CD14-positive monocyte (primary cell): ENCODE measurements around the gene RCVRN. TPM values are rescaled to one million over a fixed set of nuclear protein-coding genes. Genes with fewer than 3 reads are reported as not detected.

Source experiments
- DNase-seq, 3 donors: peaks; one replicate each; pipeline ENCODE4 v3.0.0-alpha.2; 2011 to 2022
- H2AFZ ChIP-seq: 2 replicates; pipeline ENCODE4 v1.6.0; 2012; ENCODE audit warnings: mild to moderate bottlenecking, low read depth, low read length, inconsistent platforms; ENCODE audit not compliant: insufficient read depth, poor library complexity, severe bottlenecking
- H3K27ac ChIP-seq, 2 donors: 1 replicate in 1 of 2; 2 replicates in 1 of 2; pipeline ENCODE4 v1.5.1; 2012 to 2013; ENCODE audit warnings: low read length in 2 of 2, control low read depth in 1 of 2, inconsistent platforms in 1 of 2, low read depth in 1 of 2, mild to moderate bottlenecking in 1 of 2
- H3K27me3 ChIP-seq, 2 donors: one replicate each; pipeline versions ENCODE4 v1.6.0 to v1.6.1; 2011 to 2013; ENCODE audit warnings: low read length in 2 of 2; ENCODE audit not compliant: control insufficient read depth in 2 of 2, insufficient read depth in 2 of 2
- H3K36me3 ChIP-seq, 2 donors: replicated peaks in 1 of 2; 1 replicate in 1 of 2; 2 replicates in 1 of 2; pipeline versions ENCODE4 v1.5.1 to v1.6.1; 2012 to 2013; ENCODE audit warnings: low read length in 2 of 2, control low read depth in 1 of 2, inconsistent platforms in 1 of 2, mild to moderate bottlenecking in 1 of 2; ENCODE audit not compliant: insufficient read depth in 2 of 2, control insufficient read depth in 1 of 2
- H3K4me1 ChIP-seq, 2 donors: 1 replicate in 1 of 2; 2 replicates in 1 of 2; pipeline versions ENCODE4 v1.5.1 to v1.6.1; 2012 to 2013; ENCODE audit warnings: low read length in 2 of 2, control low read depth in 1 of 2, inconsistent platforms in 1 of 2, mild to moderate bottlenecking in 1 of 2, moderate library complexity in 1 of 2; ENCODE audit not compliant: insufficient read depth in 2 of 2, control insufficient read depth in 1 of 2
- H3K4me2 ChIP-seq: replicated peaks from 2 replicates; pipeline ENCODE3; 2012; ENCODE audit warnings: low read length, moderate library complexity, mild to moderate bottlenecking; ENCODE audit not compliant: poor library complexity, severe bottlenecking; ENCODE audit errors: extremely low read depth
- H3K4me3 ChIP-seq, 3 experiments: fragments of 200-600 bp in 1 of 3; sonication (generic) in 1 of 3; replicated peaks in 1 of 3; 1 replicate in 2 of 3; 2 replicates in 1 of 3; pipeline ENCODE4 v1.5.1; 2011 to 2013; ENCODE audit warnings: low read length in 3 of 3, mild to moderate bottlenecking in 3 of 3, control low read depth in 2 of 3, low read depth in 2 of 3, inconsistent platforms in 1 of 3, moderate library complexity in 1 of 3
- H3K79me2 ChIP-seq: 2 replicates; pipeline ENCODE4 v1.6.0; 2012; ENCODE audit warnings: mild to moderate bottlenecking, control low read depth, inconsistent platforms, low read length, moderate library complexity; ENCODE audit not compliant: insufficient read depth
- H3K9ac ChIP-seq: 2 replicates; pipeline ENCODE4 v1.6.0; 2017; ENCODE audit warnings: low read length, mild to moderate bottlenecking; ENCODE audit not compliant: insufficient read depth, poor library complexity, severe bottlenecking
- H3K9me3 ChIP-seq, 2 donors: replicated peaks in 1 of 2; 1 replicate in 1 of 2; 2 replicates in 1 of 2; pipeline versions ENCODE4 v1.5.1 to v1.6.1; 2012 to 2013; ENCODE audit warnings: low read length in 2 of 2, control low read depth in 1 of 2; ENCODE audit not compliant: control insufficient read depth in 1 of 2, insufficient read depth in 1 of 2
- H4K20me1 ChIP-seq: 2 replicates; pipeline ENCODE4 v1.6.0; 2012; ENCODE audit warnings: mild to moderate bottlenecking, low read length, control low read depth, moderate library complexity; ENCODE audit not compliant: insufficient read depth
- H3K27ac Mint-ChIP-seq, 7 donors: one replicate each; pipeline ENCODE4 v1.8.0; 2020; ENCODE audit warnings: mild to moderate bottlenecking in 7 of 7, mixed read lengths in 7 of 7, moderate library complexity in 6 of 7, inconsistent platforms in 2 of 7
- H3K27me3 Mint-ChIP-seq, 3 donors: one replicate each; pipeline ENCODE4 v1.8.0; 2021 to 2022; ENCODE audit warnings: low read depth in 3 of 3, mild to moderate bottlenecking in 3 of 3, mixed read lengths in 3 of 3, moderate library complexity in 3 of 3, inconsistent platforms in 1 of 3
- H3K36me3 Mint-ChIP-seq, 2 donors: one replicate each; pipeline ENCODE4 v1.8.0; 2020; ENCODE audit warnings: mixed read lengths in 2 of 2, inconsistent platforms in 1 of 2, mild to moderate bottlenecking in 1 of 2
- H3K4me1 Mint-ChIP-seq: one replicate; pipeline ENCODE4 v1.8.0; 2020; ENCODE audit warnings: mild to moderate bottlenecking, mixed read lengths
- H3K4me3 Mint-ChIP-seq, 2 donors: one replicate each; pipeline ENCODE4 v1.8.0; 2020; ENCODE audit warnings: mild to moderate bottlenecking in 2 of 2, mixed read lengths in 2 of 2, moderate library complexity in 1 of 2
- H3K9me3 Mint-ChIP-seq, 7 donors: one replicate each; pipeline ENCODE4 v1.8.0; 2020 to 2022; ENCODE audit warnings: mixed read lengths in 7 of 7, mild to moderate bottlenecking in 6 of 7, moderate library complexity in 6 of 7, inconsistent platforms in 2 of 7
- WGBS: methylation state at CpG from one replicate; pipeline ENCODE4 v1.1.5; 2013; ENCODE audit warnings: missing lambda C conversion rate; ENCODE audit not compliant: insufficient coverage; 5-methylcytosine and 5-hydroxymethylcytosine counted together
- intact Hi-C, 2 donors: fragments of 100-400 bp; cut with micrococcal nuclease; formaldehyde crosslinking; loops; one replicate each; pipeline versions ENCODE4 v1.15.0 to v1.15.1; 2023
- polyA plus RNA-seq, 3 donors: library from polyadenylated mRNA; depleted of rRNA in 1 of 3; unstranded in 2 of 3; stranded (reverse) in 1 of 3; fragments of 300-500 nt in 2 of 3; fragments of >200 nt in 1 of 3; fragmentation: Illumina TruSeq in 2 of 3; gene quantifications; 1 replicate in 2 of 3; 2 replicates in 1 of 3; pipeline ENCODE4 v1.2.3, GENCODE V29; 2012 to 2021
- TF ChIP-seq, protein P1 (sequence below): fragments of 200-600 bp; IDR thresholded peaks from one replicate; pipeline ENCODE4 v1.8.0; 2022; ENCODE audit warnings: antibody characterized with exemption, mild to moderate bottlenecking

Gene RCVRN
- polyA plus RNA-seq, 3 donors: 2.5 TPM; not detected in 2

DNA sequence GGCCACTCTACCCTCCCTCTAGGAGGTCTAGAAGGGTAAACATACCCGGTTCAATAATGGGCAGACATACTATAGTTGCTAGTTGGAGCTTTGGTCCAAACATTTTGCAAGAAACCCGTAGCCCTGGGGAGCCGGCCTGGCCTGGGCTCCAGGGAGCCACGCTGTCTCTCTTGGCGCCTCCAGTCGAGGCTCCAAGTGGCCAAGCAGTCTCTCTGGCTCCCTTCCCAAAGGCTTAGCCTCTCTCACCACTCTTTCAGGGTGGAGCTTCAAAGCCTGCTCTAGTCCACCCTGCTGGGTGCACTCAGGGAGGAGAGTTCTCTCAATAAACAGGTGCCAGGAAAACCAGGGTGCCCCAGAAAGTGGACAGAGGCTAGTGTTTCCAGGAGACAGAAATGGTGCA is 32.2 kb downstream of the RCVRN start:
- Histone ChIP-seq H3K79me2 (no peaks in the 10 kb centered on the region), H3K27me3 (peaks cover 0 to 3% of the 10 kb centered on the region in 2 donors), H3K9me3 (no peaks in the 10 kb centered on the region), H4K20me1 (no peaks in the 10 kb centered on the region), H3K27ac (no peak overlapping the region), H3K4me1 (no peaks in the 10 kb centered on the region), H3K36me3 (no peaks in the 10 kb centered on the region), H3K4me3 (no peak overlapping the region), H3K4me2 (no peak overlapping the region), H3K9ac (no peak overlapping the region), H2AFZ (no peak overlapping the region)
- no peak overlapping the region for H3K27ac Mint-ChIP-seq
- no peak for DNase-seq
- peaks cover 0 to 10% (median 0%) of the 10 kb centered on the region in 7 donors for H3K9me3 Mint-ChIP-seq
- TF ChIP-seq, protein P1, sequence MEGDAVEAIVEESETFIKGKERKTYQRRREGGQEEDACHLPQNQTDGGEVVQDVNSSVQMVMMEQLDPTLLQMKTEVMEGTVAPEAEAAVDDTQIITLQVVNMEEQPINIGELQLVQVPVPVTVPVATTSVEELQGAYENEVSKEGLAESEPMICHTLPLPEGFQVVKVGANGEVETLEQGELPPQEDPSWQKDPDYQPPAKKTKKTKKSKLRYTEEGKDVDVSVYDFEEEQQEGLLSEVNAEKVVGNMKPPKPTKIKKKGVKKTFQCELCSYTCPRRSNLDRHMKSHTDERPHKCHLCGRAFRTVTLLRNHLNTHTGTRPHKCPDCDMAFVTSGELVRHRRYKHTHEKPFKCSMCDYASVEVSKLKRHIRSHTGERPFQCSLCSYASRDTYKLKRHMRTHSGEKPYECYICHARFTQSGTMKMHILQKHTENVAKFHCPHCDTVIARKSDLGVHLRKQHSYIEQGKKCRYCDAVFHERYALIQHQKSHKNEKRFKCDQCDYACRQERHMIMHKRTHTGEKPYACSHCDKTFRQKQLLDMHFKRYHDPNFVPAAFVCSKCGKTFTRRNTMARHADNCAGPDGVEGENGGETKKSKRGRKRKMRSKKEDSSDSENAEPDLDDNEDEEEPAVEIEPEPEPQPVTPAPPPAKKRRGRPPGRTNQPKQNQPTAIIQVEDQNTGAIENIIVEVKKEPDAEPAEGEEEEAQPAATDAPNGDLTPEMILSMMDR: no peak
- no peaks in the 10 kb centered on the region for H3K36me3 Mint-ChIP-seq
- no peak overlapping the region for H3K4me3 Mint-ChIP-seq
- WGBS: 82% methylated on average over 6 of the region's 6 CpGs
- H3K4me1 Mint-ChIP-seq: no peaks in the 10 kb centered on the region
- intact Hi-C loops: no loop called here
- peaks cover 7 to 16% (median 9%) of the 10 kb centered on the region in 3 donors for H3K27me3 Mint-ChIP-seq

DNA sequence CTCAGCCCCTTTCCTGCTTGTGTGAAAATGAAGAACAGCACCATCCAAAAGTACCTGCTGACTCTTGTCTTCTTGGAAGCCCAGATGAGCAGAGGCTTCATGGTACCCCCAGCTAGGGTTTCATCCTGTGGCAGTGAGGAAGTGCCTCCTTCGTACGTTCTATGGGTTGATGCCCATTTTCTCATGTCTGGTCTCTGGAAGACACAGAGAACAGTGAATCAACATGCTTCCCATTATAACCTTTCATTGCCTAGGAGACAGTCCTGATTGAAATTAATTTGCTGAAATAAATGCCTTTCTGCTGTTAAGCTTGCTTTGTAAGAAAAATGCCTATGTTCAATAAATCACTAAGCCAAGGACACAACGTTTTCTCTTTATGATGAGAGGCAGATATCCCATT is 36.5 kb downstream of the RCVRN start:
- Histone ChIP-seq H3K4me2 (no peak overlapping the region), H3K9me3 (peaks cover 0 to 3% of the 10 kb centered on the region in 2 donors), H3K4me1 (peaks cover 0 to 4% of the 10 kb centered on the region in 2 donors), H3K4me3 (no peak overlapping the region), H3K79me2 (no peaks in the 10 kb centered on the region), H4K20me1 (no peaks in the 10 kb centered on the region), H3K27me3 (no peaks in the 10 kb centered on the region), H3K9ac (no peak overlapping the region), H2AFZ (no peak overlapping the region), H3K27ac (no peak overlapping the region), H3K36me3 (no peaks in the 10 kb centered on the region)
- Mint-ChIP-seq H3K4me3 (no peak overlapping the region), H3K36me3 (no peaks in the 10 kb centered on the region), H3K27ac (no peak overlapping the region), H3K4me1 (peaks cover 8% of the 10 kb centered on the region), H3K9me3 (peaks cover 0 to 11% (median 3%) of the 10 kb centered on the region in 7 donors), H3K27me3 (peaks cover 3 to 5% (median 3%) of the 10 kb centered on the region in 3 donors)
- no CpG with 5 or more reads among the region's 3 CpGs for WGBS
- TF ChIP-seq, protein P1: no peak
- intact Hi-C loops: no loop called here
- no peak for DNase-seq
